ENCODE data around the gene BMP2K.

DNA sequence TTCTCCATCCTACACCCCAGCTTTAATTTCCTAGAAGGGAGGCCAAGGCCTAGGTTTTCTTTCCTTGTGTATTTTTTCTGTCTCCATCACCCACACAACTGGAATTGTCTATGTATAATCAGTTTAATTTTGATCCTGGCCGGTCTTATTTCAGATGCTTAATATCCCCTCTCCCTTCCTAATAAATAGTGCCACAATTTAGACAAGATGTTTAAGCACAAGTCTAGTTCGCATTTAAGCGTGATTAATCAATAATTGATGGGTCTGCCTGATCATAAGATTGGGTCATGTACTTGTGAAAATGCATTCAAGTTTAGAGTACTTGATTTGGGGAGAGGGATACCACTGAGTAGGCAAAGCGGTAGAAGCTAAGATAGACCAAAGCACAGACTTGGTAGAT lies 2.4 kb downstream of the BMP2K start:
- no peak for TF ChIP-seq EZH2 (IDR thresholded peaks at IDR 0.05; ENCODE audit: low read depth, low read length, severe bottlenecking)
- TF ChIP-seq, protein P1, sequence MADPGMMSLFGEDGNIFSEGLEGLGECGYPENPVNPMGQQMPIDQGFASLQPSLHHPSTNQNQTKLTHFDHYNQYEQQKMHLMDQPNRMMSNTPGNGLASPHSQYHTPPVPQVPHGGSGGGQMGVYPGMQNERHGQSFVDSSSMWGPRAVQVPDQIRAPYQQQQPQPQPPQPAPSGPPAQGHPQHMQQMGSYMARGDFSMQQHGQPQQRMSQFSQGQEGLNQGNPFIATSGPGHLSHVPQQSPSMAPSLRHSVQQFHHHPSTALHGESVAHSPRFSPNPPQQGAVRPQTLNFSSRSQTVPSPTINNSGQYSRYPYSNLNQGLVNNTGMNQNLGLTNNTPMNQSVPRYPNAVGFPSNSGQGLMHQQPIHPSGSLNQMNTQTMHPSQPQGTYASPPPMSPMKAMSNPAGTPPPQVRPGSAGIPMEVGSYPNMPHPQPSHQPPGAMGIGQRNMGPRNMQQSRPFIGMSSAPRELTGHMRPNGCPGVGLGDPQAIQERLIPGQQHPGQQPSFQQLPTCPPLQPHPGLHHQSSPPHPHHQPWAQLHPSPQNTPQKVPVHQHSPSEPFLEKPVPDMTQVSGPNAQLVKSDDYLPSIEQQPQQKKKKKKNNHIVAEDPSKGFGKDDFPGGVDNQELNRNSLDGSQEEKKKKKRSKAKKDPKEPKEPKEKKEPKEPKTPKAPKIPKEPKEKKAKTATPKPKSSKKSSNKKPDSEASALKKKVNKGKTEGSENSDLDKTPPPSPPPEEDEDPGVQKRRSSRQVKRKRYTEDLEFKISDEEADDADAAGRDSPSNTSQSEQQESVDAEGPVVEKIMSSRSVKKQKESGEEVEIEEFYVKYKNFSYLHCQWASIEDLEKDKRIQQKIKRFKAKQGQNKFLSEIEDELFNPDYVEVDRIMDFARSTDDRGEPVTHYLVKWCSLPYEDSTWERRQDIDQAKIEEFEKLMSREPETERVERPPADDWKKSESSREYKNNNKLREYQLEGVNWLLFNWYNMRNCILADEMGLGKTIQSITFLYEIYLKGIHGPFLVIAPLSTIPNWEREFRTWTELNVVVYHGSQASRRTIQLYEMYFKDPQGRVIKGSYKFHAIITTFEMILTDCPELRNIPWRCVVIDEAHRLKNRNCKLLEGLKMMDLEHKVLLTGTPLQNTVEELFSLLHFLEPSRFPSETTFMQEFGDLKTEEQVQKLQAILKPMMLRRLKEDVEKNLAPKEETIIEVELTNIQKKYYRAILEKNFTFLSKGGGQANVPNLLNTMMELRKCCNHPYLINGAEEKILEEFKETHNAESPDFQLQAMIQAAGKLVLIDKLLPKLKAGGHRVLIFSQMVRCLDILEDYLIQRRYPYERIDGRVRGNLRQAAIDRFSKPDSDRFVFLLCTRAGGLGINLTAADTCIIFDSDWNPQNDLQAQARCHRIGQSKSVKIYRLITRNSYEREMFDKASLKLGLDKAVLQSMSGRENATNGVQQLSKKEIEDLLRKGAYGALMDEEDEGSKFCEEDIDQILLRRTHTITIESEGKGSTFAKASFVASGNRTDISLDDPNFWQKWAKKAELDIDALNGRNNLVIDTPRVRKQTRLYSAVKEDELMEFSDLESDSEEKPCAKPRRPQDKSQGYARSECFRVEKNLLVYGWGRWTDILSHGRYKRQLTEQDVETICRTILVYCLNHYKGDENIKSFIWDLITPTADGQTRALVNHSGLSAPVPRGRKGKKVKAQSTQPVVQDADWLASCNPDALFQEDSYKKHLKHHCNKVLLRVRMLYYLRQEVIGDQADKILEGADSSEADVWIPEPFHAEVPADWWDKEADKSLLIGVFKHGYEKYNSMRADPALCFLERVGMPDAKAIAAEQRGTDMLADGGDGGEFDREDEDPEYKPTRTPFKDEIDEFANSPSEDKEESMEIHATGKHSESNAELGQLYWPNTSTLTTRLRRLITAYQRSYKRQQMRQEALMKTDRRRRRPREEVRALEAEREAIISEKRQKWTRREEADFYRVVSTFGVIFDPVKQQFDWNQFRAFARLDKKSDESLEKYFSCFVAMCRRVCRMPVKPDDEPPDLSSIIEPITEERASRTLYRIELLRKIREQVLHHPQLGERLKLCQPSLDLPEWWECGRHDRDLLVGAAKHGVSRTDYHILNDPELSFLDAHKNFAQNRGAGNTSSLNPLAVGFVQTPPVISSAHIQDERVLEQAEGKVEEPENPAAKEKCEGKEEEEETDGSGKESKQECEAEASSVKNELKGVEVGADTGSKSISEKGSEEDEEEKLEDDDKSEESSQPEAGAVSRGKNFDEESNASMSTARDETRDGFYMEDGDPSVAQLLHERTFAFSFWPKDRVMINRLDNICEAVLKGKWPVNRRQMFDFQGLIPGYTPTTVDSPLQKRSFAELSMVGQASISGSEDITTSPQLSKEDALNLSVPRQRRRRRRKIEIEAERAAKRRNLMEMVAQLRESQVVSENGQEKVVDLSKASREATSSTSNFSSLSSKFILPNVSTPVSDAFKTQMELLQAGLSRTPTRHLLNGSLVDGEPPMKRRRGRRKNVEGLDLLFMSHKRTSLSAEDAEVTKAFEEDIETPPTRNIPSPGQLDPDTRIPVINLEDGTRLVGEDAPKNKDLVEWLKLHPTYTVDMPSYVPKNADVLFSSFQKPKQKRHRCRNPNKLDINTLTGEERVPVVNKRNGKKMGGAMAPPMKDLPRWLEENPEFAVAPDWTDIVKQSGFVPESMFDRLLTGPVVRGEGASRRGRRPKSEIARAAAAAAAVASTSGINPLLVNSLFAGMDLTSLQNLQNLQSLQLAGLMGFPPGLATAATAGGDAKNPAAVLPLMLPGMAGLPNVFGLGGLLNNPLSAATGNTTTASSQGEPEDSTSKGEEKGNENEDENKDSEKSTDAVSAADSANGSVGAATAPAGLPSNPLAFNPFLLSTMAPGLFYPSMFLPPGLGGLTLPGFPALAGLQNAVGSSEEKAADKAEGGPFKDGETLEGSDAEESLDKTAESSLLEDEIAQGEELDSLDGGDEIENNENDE (IDR thresholded peaks at IDR 0.05; ENCODE audit: insufficient replicate concordance, low read length), result no peak
